GM12864 (cell line): Measurements from ENCODE around the gene EMILIN1.

Experiments used
- DNase-seq: peaks from one replicate; pipeline ENCODE4 v3.0.0-alpha.2; 2011; ENCODE audit warnings: low read depth
- H3K4me3 ChIP-seq: 2 replicates; pipeline ENCODE4 v1.5.1; 2011; ENCODE audit warnings: mild to moderate bottlenecking, low read depth, low read length, control low read depth
- TF ChIP-seq, protein P1 (sequence below): IDR thresholded peaks from 2 replicates; pipeline ENCODE4 v1.5.1; 2011; ENCODE audit warnings: low read depth, mild to moderate bottlenecking, moderate library complexity, low read length, control low read depth, inconsistent platforms; ENCODE audit errors: missing control alignments

Gene EMILIN1

DNA sequence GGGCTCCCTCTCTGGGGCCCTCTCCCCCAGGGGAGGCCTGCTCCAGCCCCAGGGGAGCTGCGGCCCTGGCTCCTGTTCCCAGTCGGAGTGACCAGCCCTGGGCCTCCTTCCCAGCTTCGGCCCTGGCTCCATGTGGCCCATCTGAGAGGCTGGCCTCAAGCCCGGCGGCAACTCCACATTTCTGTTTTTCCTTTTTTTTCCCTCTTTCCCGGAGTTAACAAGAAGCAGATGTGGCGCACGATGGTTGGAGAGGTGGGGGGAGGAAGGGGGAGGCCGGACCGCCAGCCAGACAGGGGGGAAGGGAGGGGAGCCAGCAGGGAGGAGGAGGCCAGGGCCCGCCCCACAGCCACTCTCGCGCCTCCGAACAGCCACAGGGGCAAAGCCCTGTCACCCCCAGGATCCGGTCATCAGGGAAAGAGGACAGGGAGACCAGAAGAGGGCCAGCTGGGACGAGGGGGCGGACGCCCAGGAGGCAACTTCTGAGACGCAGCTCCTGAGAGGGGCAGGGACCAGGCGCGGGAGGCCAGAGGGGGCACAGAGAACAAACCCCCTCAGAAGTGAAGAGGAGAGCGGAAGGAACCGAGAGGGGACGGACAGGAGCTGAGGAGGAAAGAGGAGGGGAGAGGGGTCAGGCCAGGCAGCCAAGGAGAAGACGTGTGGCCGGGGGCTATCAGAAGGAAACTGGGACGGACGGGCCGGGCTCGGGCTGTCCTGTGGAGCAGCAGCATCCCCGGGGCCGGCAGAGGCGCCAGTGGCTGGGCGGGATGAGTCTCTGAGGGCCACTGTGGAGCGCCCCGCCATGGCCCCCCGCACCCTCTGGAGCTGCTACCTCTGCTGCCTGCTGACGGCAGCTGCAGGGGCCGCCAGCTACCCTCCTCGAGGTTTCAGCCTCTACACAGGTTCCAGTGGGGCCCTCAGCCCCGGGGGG is at the start of gene EMILIN1:
Gene EMILIN1 (plus strand): TSS at position 349 of the 928 bp plus-strand sequence. CDS start 451 bp downstream, at position 800.
- no peak for DNase-seq
- TF ChIP-seq, protein P1, sequence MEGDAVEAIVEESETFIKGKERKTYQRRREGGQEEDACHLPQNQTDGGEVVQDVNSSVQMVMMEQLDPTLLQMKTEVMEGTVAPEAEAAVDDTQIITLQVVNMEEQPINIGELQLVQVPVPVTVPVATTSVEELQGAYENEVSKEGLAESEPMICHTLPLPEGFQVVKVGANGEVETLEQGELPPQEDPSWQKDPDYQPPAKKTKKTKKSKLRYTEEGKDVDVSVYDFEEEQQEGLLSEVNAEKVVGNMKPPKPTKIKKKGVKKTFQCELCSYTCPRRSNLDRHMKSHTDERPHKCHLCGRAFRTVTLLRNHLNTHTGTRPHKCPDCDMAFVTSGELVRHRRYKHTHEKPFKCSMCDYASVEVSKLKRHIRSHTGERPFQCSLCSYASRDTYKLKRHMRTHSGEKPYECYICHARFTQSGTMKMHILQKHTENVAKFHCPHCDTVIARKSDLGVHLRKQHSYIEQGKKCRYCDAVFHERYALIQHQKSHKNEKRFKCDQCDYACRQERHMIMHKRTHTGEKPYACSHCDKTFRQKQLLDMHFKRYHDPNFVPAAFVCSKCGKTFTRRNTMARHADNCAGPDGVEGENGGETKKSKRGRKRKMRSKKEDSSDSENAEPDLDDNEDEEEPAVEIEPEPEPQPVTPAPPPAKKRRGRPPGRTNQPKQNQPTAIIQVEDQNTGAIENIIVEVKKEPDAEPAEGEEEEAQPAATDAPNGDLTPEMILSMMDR: no peak
- no peak within 1 kb of the TSS for H3K4me3 ChIP-seq

GRCh38 chr2:27029051-27029450 is 49.4 kb upstream of the EMILIN1 start:
- TF ChIP-seq, protein P1: no peak
- DNase-seq: no peak
- H3K4me3 ChIP-seq: no peak overlapping the region

- H3K4me3 ChIP-seq: peak within 1 kb of the TSS; percentile 99
- peak; percentile 57 for DNase-seq
- TF ChIP-seq, protein P1: peak; percentile 11
These were observed 45.7 kb upstream of the EMILIN1 start, which contains the start of gene TMEM214 for GRCh38 chr2:27032495-27033252. Gene TMEM214 (plus strand): TSS chr2:27032965. CDS start chr2:27033016, 51 bp downstream.

DNA sequence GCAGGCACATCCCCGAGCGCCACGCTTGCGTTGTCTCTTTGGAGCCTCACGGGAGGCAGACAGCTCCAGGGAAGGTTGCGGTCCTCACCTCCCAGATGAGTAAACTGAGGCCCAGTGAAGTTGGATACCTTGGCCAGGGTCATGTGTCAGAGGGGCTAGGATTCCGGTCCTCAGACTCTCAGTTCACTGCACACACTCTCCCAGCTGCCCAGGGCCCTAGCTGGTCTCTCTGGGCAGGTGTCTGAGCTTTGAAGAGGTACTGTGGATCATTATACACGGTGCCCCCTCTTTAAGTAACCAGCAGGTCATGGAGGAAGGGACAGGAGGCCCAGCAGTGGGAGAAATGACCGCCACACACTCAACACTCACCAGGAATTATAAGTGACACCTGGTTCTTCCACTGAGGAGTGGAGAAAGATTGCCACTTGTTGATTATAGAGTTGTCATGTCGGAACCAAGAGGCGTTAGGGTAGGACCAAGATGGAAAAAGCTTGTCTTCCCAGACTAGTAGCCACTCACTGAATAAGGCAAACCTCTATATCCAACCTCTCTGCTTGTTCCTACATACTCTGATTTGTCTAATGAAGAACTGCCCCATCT is 45.1 kb upstream of the EMILIN1 start:
- H3K4me3 ChIP-seq: peak overlapping the region; percentile 99
- TF ChIP-seq, protein P1: no peak
- no peak for DNase-seq

DNA sequence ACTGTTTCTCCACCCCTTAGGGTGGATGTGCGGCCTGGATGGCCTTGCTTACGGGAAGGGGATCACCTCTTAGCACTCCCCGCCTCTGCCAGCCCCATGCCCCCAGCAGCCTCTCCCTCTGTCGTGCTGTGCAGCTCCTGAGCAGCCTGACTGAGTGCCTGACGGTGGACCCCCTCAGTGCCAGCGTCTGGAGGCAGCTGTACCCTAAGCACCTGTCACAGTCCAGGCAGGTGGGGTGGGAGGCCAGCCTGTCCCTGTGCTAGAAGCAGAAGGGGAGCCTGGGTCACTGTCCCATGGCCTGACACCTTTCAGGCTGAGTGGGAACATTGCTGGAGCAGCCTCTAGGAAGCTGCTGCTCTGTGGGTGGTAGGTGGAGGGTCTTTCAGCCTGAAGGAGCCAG is 40.4 kb upstream of the EMILIN1 start:
- H3K4me3 ChIP-seq: no peak overlapping the region
- DNase-seq: no peak

More for the DNA sequence above, 40.4 kb upstream of the EMILIN1 start:
- TF ChIP-seq, protein P1: no peak
